Measurements from ENCODE around the gene DCAF15.

The DCAF15 gene

GRCh38 chr19:13931391-13932148 is 20.7 kb upstream of the DCAF15 start:
- no peak for DNase-seq (ENCODE audit: low read depth in 2 of 2)

GRCh38 chr19:13932149-13932637 is 20.1 kb upstream of the DCAF15 start:
- DNase-seq (ENCODE audit: low read depth in 2 of 2), result no peak

- DNase-seq (ENCODE audit: low read depth in 2 of 2), result no peak
These were observed 19.4 kb upstream of the DCAF15 start for GRCh38 chr19:13932911-13933393.

- DNase-seq (ENCODE audit: low read depth in 2 of 2), result no peak
These were observed 17.6 kb upstream of the DCAF15 start for GRCh38 chr19:13934785-13935109.

- no peak for DNase-seq (ENCODE audit: low read depth in 2 of 2)
These were observed 16.4 kb upstream of the DCAF15 start for GRCh38 chr19:13935765-13936510.

- DNase-seq (ENCODE audit: low read depth in 2 of 2), result no peak
These were observed 14.6 kb upstream of the DCAF15 start for GRCh38 chr19:13937479-13938300.

GRCh38 chr19:13938301-13939064 is 13.8 kb upstream of the DCAF15 start, which contains the start of gene PODNL1:
TSS of gene PODNL1 (minus strand) at chr19:13938417. CDS start at chr19:13938181, 236 bp downstream.
- DNase-seq (ENCODE audit: low read depth in 2 of 2), result no peak

GRCh38 chr19:13942023-13942684 is 10.2 kb upstream of the DCAF15 start:
- no peak for DNase-seq (ENCODE audit: low read depth in 2 of 2)

- no peak for DNase-seq (ENCODE audit: low read depth in 2 of 2)
These were observed 5.9 kb upstream of the DCAF15 start for GRCh38 chr19:13946414-13946813.

- DNase-seq (ENCODE audit: low read depth in 2 of 2), result no peak
These were observed 1.3 kb upstream of the DCAF15 start for GRCh38 chr19:13951043-13951442.

- DNase-seq (ENCODE audit: low read depth in 2 of 2), result no peak
These were observed 533 bp upstream of the DCAF15 start for GRCh38 chr19:13951799-13952153.

GRCh38 chr19:13952931-13953531 is 722 bp downstream of the DCAF15 start:
- no peak for DNase-seq (ENCODE audit: low read depth in 2 of 2)

- DNase-seq (ENCODE audit: low read depth in 2 of 2), result no peak
These were observed 1.9 kb downstream of the DCAF15 start for GRCh38 chr19:13954185-13954584.

- no peak for DNase-seq (ENCODE audit: low read depth in 2 of 2)
These were observed 3.5 kb downstream of the DCAF15 start for GRCh38 chr19:13955662-13956364.

- DNase-seq (ENCODE audit: low read depth in 2 of 2), result no peak
These were observed 4.0 kb downstream of the DCAF15 start for GRCh38 chr19:13956365-13956744.

- DNase-seq (ENCODE audit: low read depth in 2 of 2), result no peak
These were observed 4.7 kb downstream of the DCAF15 start for GRCh38 chr19:13957051-13957450.

- DNase-seq (ENCODE audit: low read depth in 2 of 2), result no peak
These were observed 5.7 kb downstream of the DCAF15 start for GRCh38 chr19:13958043-13958442.

- no peak for DNase-seq (ENCODE audit: low read depth in 2 of 2)
These were observed 7.0 kb downstream of the DCAF15 start for GRCh38 chr19:13959141-13959961.

Data from stimulated activated CD4-positive, alpha-beta T cell treated with anti-CD3 and anti-CD28 coated beads, Interleukin-4, amount 100 ng/mL, for 48 hours (primary cell).